NCI-H82 (cell line): ENCODE measurements around the gene MSRB2.
A peak's percentile ranks its signal among the peaks of the same experiment; 100 is the strongest.

Experiments
- DNase-seq: peaks from one replicate; lab custom pipeline; 2025; lab: John Stamatoyannopoulos, UW

The MSRB2 gene

GRCh38 chr10:23111517-23112286 is 16.3 kb downstream of the MSRB2 start:
- peak; percentile 22 for DNase-seq

GRCh38 chr10:23114228-23114850 is 19.0 kb downstream of the MSRB2 start:
- DNase-seq, result no peak

GRCh38 chr10:23116486-23117205 is 21.3 kb downstream of the MSRB2 start:
- no peak for DNase-seq

- DNase-seq, result no peak
Observed at GRCh38 chr10:23120001-23120934, 24.9 kb downstream of the MSRB2 start.

- no peak for DNase-seq
Observed at GRCh38 chr10:23121135-23121534, 25.8 kb downstream of the MSRB2 start.

GRCh38 chr10:23136462-23136861 is 41.1 kb downstream of the MSRB2 start:
- no peak for DNase-seq

GRCh38 chr10:23139677-23140076 is 44.3 kb downstream of the MSRB2 start:
- DNase-seq, result no peak

GRCh38 chr10:23141995-23142394 is 46.6 kb downstream of the MSRB2 start:
- DNase-seq, result no peak

- DNase-seq, result no peak
Observed at GRCh38 chr10:23146258-23146657, 50.9 kb downstream of the MSRB2 start.

GRCh38 chr10:23147035-23147434 is 51.7 kb downstream of the MSRB2 start:
- no peak for DNase-seq

- DNase-seq, result no peak
Observed at GRCh38 chr10:23148214-23148613, 52.8 kb downstream of the MSRB2 start.

GRCh38 chr10:23150091-23150490 is 54.7 kb downstream of the MSRB2 start:
- peak; percentile 82 for DNase-seq

- DNase-seq, result no peak
Observed at GRCh38 chr10:23150610-23151009, 55.2 kb downstream of the MSRB2 start.

GRCh38 chr10:23151071-23151470 is 55.7 kb downstream of the MSRB2 start:
- DNase-seq, result no peak

GRCh38 chr10:23155169-23155568 is 59.8 kb downstream of the MSRB2 start:
- DNase-seq, result no peak

GRCh38 chr10:23156447-23157150 is 61.2 kb downstream of the MSRB2 start:
- no peak for DNase-seq

- no peak for DNase-seq
Observed at GRCh38 chr10:23157239-23157681, 61.9 kb downstream of the MSRB2 start.

- peak; percentile 71 for DNase-seq
Observed at GRCh38 chr10:23157691-23158369, 62.5 kb downstream of the MSRB2 start.

GRCh38 chr10:23158370-23158769 is 63.0 kb downstream of the MSRB2 start:
- peak; percentile 84 for DNase-seq

- DNase-seq, result no peak
Observed at GRCh38 chr10:23171232-23171876, 76.0 kb downstream of the MSRB2 start.
